ENCODE results near the gene PEX11A.

DNA sequence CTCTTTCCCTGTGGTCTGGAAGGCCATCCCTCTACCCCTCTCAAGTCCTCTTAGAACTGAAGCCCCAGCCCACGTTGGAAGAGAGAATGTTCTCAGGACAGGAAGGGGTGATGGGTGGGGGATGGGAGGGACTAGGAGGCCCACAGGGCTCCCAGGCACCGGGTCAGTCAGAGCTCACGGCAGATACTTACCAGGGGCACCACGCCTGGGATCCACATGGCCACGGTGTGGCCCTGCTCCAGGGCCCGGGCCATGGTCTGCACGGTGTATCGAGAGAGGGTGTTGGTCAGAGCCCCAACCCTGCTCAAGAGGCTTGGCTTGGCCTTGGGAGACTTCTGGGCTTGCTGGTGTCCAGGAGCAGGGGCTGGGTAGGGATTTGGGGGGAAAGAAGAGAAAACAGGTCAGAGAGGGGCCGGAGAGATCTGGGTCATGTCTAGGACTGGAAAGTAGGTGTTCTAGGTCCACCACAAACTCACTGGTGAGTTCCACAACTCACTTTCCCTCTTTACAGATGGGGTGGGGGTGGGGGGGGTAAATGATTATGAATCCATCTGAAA, 21.2 kb downstream of the PEX11A start:
- TF ChIP-seq, protein P1, sequence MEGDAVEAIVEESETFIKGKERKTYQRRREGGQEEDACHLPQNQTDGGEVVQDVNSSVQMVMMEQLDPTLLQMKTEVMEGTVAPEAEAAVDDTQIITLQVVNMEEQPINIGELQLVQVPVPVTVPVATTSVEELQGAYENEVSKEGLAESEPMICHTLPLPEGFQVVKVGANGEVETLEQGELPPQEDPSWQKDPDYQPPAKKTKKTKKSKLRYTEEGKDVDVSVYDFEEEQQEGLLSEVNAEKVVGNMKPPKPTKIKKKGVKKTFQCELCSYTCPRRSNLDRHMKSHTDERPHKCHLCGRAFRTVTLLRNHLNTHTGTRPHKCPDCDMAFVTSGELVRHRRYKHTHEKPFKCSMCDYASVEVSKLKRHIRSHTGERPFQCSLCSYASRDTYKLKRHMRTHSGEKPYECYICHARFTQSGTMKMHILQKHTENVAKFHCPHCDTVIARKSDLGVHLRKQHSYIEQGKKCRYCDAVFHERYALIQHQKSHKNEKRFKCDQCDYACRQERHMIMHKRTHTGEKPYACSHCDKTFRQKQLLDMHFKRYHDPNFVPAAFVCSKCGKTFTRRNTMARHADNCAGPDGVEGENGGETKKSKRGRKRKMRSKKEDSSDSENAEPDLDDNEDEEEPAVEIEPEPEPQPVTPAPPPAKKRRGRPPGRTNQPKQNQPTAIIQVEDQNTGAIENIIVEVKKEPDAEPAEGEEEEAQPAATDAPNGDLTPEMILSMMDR (conservative IDR thresholded peaks at IDR 0.05; ENCODE audit: low read depth, low read length) = no peak
- TF ChIP-seq EZH2 (IDR thresholded peaks at IDR 0.05; ENCODE audit: borderline replicate concordance, low read depth, low read length, poor library complexity, severe bottlenecking) = no peak

Data from A673 (cell line).